HG03439 (cell line): ENCODE results near the gene GJA3.
"Not testable (repeated sequence)": the region's sequence is repeated elsewhere in the genome, so short reads cannot be mapped to it uniquely, and the experiment has no call there.

Experiments
- ATAC-seq: cut with Tn5 transposase; IDR thresholded peaks from one replicate; pipeline ENCODE4 v1.9.1; 2021; ENCODE audit warnings: mild to moderate bottlenecking, moderate library complexity; ENCODE audit not compliant: unreplicated experiment

GJA3 gene

DNA sequence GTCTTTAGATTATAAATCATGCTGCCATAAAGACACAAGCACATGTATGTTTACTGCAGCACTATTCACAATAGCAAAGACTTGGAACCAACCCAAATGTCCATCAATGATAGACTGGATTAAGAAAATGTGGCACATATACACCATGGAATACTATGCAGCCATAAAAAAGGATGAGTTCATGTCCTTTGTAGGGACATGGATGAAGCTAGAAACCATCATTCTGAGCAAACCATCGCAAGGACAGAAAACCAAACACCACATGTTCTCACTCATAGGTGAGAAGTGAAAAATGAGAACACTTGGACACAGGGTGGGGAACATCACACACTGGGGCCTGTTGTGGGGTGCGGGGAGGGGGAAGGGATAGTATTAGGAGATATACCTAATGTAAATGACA is 7.6 kb downstream of the GJA3 start:
- ATAC-seq: not testable (repeated sequence)

DNA sequence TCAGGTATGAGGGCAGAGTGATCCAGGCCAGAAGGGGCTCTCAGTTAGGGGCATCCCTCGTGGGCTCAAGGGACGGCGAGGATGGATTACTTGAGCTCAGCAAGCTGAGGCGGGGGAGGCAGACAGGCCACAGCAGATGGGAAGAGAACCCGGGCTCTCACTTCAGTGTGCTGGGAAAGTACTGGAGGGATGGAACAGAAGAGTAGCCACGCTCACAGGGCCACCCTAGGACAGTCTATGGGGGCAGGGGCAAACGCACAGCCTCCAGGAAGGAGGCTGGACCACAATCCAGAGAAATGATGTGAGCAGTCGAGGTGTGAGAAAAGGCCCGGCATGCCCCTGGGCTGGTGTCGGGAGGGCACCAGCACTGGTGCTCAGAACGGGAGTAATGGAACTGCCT is 9.2 kb downstream of the GJA3 start:
- ATAC-seq: no peak

DNA sequence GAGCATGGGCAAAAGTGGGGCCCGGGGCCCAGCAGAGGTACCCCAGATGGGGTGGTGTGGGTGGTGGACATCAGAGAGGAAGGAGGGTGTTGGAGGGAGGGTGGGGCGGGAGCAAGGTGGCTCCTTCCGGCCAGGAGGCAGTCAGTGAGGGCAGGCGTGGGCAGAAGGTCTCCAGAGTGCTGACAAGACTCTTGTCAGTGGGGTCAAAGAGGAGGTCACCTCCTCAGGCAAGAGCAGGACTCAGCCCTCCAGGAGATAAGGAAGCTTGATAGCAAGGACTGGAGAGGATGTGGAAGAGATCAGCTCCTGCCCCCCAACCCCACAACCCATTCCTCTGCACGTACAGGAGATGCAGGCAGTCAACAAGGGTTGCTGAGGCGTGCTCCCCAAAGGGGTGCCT is 9.8 kb downstream of the GJA3 start:
- ATAC-seq: no peak

DNA sequence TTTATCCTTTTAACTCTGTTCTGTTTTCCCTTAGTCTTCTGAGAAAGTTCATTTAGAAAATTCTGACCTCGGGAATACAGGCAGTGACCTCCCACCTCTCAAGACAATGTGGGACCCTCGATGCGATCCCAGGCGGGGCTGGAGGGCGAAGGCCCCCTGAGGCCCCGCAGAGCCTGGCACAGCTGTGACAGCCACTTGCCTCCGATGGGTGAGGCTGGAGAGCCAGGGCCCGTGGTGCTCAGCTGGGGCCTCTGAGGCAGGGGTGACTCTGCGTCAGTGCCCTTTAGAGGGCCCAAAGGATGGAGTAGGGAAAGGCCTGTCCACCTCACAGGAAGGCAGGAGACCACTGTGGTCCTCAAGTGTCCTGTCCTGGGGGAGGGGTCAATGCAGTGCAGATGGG is 10.3 kb downstream of the GJA3 start:
- ATAC-seq: no peak

DNA sequence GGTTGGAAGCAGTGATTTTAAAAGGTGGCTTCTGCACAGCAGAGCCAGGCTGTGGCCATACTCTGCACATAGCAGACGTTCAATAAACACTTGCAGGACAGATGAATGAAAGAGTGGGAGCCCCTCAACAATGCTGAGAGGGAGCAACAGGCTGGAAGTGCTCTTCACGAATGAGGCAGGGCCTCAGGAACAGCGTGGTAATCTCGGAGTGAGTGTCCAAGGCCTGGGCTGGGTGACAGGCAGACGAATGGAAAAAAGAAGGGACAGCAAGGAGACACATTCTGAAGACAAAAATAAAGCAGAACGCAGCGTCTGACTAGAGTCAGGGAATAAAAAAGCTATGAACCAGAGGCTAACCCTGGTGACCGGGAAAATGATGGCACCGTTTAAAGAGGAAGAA is 11.1 kb downstream of the GJA3 start:
- no peak for ATAC-seq

DNA sequence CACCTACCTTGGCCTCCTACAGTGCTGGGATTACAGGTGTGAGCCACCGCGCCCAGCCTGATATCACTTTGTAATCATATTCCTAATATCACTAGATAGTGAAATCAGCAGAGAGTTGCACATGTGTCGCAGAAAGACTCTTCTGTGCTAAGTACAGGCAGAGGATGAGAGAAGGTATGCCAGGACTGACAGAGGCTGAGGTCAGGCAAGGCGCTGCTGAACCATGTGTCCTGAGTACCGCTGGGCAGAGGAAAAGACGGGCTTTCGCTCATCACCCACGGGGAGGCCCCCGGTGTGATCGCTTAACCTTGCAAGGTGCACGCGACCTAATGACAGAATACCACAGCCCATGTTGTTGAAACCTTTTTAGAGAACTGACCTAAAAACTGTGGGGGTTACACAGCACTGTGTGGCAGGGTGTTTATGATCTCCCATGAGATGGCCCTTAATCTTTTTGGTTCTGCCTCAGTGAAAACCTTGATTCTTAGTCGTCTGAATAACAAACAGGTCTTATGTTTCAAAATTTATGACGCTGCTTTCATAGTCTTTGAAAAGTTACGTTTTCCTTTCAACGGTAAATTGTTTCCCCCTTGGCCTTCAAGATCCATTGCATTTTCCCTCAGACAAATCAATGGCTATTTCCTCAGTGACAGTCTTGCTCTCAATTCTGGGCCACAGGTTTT is 12.2 kb downstream of the GJA3 start:
- ATAC-seq: no peak

DNA sequence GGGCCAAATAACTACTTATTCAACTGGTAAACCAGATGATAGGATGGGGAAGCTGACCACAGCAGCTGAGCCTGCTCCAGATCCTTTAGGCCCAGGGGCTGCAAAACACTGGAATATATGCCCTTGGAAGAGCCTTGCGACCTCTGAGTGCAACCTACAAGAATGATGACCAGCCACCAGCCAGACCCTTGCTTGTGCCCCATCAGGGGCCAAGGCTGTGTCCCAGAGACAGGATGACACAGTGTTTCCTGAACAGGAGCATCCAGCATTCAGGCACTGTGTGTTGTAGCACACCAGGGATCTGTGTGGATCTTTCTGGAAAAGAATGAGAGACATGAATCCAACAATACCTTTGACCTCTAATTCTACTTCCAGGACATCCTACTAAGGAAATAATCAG is 14.5 kb downstream of the GJA3 start:
- ATAC-seq: no peak

DNA sequence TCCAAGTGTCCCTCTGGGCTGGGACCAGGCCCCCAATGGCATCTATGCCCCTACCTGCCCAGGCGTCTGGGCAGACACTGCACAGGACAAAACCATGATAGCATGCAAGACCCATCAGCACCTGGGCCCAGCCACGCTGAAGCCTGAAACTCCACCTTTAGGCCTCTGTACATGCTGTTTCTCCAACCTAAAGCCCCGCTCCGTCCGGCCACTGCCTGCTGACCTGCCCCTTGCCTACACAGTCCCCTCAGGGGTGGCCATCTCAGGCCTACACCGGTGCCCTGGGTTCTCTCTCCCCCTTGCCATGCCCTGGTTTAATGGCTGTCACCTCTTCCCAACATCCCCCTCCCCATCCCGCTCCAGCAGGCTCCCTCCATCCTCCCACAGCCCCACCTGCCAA is 15.3 kb downstream of the GJA3 start:
- no peak for ATAC-seq

DNA sequence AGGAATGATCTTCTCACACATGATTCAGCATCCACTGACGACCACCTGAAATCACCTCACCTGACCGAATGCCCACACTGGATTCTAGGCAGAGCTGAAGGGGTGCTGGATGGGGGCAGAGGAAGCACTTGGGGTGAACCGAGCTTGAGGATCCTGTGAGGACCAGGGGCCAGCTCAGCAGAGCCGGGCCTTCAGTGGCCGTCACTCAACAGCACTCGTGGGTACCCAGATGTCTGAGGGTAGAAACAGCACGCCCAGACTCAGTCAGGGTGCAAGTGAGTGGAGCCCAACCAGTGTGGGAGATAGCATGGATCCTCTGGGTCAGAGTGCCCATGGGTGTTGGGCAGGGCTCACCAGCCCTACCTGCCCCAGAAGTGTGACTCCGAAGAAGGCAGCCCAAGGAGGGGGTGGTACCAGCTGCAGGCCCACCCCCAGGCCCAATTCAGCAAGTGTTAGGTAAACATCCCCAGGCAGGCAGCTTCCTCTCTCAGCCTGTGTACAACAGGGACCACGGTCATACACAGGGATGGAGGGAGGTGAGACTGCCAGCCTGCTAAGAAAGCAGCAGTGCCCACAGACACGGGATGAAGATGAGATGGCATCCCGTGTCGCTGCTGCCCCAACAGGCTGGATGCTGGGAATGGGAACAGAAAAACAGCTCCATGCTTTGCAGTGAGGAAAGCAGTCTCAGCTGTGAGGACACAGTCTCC is 16.6 kb downstream of the GJA3 start:
- no peak for ATAC-seq

DNA sequence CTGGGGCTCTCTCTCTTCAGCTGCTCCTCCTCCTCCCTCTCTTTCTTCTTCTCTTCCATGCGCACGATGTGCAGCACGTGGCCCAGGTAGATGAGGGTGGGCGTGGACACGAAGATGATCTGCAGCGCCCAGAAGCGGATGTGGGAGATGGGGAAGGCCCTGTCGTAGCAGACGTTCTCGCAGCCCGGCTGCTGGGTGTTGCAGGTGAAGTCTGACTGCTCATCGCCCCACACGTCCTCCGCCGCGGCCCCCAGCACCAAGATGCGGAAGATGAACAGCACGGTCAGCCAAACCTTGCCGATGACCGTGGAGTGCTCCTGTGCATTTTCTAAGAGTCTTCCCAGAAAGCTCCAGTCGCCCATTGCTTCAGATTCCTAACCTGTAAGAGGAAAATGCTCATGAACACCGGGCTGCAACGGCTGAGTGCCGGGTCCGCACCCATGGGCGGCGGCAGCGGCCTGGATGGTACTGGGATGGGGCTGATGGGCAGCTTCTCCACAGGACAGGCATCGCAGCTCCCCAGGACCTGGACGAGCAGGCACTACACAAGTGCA is 17.8 kb downstream of the GJA3 start:
- ATAC-seq: no peak

DNA sequence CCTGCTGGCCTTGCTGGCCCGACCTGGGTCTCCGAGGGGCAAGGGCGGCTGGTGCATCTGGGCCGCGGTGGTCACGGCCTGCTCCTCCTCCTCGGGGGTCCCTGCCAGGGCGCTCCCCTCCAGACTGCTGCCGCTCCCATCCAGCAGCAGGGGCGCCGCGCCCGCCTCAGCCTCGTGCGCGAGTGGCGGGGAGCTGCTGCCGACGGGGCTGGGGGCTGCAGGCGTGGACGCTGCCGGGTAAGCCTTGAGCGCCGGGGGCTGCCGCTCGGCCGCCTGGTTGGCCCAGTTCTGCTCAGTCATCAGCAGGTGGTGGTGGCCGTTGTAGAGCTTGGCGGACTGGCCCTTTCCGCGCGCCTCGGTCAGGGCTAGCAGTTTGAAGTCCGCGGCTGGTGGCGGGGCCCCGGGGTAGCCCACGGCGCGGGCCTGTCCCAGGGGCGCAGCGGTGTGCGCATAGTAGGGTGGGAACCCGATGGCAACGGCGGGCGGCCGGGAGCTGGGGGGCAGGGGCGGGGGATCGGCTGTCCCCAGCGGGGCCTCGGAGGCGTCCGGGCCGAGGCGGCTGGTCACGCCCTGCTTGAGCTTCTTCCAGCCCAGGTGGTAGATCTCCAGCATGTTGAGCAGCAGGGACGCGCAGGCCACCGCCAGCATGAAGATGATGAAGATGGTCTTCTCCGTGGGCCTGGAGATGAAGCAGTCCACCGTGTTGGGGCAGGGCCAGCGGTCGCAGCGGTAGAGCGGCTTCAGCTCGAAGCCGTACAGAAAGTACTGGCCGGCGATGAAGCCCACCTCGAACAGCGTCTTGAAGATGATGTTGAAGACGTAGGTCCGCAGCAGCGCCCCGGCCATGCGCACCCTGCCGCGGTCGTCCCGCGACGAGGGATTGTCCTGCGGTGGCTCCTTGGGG is 18.6 kb downstream of the GJA3 start:
- ATAC-seq: no peak

DNA sequence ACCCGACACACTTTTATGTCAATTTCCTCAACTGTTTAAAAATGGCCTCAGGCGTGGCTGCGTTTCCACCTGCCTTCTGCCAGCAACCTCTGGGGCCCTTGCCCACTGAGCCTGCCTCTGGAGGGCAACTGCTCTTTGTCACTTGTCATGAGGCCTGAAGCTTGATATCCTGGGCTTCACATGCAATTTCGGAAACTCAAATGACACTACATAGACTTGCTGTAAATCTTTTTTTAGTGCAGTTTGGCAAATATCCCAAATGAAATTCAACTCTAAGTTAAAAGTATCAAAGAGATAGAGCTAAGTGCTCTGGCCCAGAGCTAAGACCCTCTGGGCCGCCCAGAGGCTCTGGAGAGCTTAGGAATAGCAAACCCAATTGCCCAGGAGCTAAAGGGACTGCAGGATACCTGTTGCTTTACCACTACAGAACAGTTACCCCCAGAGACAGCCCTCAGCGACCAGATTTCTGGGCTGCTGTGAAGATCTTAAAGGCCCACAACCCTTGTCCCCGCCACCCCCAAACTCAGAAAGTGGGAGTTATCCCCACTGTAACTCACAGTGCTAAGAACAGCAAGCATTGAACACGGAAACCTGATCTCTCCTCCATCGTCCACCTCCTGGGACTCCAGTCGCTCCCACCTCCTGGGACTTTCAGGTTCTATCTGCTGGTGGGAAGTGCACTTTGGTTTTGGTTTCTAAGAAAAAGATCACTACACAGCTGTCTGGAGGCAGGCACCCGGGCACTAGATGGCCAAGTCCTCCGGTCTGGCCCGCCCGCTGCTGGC is 19.4 kb downstream of the GJA3 start:
- no peak for ATAC-seq

DNA sequence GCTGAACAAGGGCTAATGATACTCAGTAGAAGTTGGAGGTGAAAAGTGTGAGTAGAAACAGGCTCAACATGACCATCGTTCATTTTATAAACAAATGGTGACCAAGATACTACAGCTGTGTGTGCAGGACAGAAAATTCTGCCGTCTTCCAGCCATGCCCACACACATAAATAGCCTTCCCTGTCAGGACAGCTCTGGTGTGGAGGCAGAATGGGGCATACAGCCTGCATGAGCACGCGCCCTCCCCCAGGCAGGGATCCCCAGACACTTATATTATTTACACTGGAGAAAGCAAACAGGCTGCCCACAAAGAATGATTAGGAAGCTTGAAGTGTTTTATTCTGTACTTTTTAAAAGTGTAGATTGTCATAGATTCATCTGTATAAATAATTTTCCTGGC is 20.4 kb downstream of the GJA3 start:
- ATAC-seq: no peak

DNA sequence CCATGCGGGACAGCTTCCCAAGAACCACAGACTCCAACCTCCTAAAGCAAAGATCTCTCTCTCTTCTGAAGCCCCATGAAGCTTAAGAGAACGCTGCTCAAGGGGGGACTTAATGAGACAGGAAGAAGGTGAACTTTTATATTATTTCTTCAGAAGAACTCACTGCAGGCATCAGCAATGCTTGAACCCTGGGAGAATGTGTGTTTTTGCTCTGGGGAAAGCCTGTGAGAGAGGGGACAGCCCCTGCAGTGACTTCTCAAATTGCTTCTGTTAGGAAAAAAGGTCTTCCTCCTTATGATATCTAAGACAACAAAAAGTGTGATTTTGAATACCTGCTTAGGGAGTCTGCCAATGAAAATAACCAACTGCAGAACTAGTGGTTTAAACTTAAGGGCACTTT is 23.0 kb downstream of the GJA3 start:
- no peak for ATAC-seq

DNA sequence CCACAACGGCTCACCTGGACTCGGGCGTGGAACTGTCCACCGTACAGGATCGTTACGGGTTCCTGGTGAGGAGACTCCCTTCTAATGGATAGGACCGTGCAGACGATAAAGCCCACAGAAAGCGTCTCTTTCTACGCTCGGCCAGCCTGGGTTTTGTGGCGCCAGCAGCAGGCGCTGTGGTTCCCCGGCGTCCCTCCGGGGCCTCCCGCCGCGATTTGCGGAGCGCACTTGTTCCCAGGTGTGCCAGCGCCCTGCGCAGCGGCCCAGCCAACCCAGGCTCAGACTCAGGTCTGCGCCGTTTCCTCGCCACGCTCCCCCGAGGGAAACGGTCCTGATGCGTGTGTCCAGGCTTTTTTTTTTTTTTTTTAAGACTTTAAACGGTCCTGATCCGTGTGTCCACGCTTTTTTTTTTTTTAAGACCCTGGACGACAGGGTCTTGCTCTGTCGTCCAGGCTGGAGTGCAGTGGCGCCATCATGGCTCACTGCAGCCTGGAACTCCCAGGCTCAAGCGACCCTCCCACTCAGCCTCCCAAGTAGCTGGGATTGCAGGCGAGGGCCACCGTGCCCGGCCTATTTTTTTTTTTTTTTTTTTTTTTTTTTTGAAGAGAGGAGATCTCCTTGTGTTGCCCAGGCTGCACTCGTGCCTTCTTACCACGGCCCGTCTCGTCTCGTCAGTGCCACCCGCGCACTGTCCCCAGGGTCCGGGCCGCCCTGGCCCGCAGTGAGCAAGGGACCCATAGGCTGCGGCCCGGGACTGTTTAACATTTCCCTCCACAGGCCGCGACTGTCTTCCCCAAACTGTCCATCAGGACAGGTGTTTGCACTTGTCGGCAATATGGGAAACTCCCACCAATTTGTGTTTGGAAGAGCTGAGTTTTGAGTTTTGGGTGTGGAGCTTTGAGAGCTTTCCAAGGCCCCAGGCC is 23.8 kb downstream of the GJA3 start:
- no peak for ATAC-seq

DNA sequence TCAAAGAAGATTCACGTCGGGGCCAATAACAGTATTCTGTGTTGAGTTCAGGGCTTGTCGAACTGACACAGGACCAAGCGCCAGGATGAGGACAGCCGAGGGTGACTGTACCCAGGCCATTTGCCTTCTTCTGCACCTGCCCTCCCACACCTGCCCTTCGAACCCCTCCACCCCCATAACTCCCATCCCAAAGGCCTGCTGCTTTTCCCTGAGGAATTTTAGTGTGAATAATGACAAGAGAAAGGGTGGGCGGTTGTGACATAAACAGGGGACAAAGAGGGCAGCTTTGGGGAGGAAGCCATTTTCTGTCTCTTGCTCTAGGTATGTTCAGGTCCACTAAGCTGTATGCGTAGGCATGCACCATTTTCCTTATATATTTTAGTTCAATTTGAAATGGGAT is 26.1 kb downstream of the GJA3 start:
- ATAC-seq: no peak

DNA sequence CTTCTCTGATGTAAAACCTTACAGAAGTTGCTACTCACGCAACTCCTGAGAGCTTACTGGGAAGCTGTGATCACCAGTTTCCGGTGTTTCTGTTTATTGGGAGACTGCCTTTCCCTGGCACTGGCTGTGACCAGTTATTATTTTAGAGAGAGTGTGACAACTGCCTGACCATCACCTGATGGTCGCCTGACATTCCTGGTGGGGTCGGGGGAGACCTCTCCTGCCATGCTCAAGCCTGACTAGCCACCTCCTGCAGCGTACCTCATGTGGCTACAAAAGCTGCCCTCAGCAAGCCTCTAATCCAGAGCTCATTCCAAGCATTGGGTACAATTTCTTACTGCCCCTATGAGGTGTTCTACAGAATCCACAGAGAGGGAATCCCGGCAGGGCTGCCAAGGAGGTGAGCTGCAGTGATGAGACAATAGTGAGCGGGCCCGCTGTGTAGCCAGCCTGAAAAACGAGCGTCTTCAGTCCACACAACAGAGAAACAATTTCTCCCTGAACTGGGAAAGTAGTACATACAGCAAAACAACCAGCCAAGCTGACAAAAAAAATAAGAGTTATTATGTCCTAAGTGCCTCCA is 28.7 kb downstream of the GJA3 start:
- no peak for ATAC-seq

DNA sequence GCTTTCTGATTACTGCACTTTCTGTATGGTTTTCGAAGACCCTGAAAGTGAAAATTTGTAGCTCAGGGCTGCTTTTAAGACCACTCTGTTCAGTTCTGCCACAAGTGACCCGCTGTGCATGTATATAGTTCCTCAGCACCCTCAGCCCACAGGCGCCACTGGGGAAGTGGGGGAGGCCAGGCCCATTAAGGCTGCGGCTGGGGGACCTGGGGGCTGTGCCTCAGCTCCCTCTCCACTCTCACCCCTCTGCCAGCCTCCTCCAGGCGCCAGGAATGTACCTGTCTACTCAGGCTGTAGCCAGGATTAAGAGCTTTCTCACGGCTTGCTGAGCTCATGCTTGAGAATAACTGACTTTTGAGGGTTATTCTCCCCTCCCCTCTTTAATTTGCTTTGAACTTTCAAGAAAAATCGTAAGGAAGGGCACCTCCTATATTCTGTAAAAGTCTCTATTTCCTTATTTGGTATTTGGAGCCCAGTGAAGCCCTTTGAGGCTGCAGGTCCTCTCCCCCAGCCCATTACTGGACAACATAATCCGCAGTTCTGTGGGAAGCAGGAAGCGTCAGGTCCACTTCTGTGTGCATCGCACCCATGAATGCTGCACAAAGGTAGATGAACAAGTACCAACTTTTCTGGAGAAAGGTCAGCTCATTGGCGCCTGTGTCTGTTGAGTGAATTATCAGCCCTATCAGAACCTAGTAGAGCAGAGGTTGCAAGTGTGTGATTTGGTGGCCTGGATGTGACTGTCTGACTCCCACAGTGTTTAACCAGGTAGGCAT is 29.6 kb downstream of the GJA3 start:
- no peak for ATAC-seq

DNA sequence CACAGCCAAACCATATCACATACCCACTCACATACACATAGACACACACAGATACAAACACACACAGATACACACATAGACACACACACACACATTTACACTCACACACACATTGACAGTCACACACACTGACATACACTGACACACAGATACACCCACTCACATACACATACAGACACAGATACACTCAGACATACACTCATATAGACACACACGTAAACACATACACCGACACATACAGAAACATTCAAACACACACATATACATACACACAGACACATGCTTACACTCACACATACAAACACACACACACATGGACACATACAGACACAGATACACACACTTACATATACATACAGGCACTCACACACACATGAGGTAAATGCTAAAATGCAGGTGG is 30.2 kb downstream of the GJA3 start:
- ATAC-seq: no peak
